ENCODE measurements around the gene NTN1. TPM values are rescaled to one million over a fixed set of nuclear protein-coding genes. Genes with fewer than 3 reads are reported as not detected.

NTN1 gene
- total RNA-seq, 1 donor from 2014 or later: under 0.01 TPM

DNA sequence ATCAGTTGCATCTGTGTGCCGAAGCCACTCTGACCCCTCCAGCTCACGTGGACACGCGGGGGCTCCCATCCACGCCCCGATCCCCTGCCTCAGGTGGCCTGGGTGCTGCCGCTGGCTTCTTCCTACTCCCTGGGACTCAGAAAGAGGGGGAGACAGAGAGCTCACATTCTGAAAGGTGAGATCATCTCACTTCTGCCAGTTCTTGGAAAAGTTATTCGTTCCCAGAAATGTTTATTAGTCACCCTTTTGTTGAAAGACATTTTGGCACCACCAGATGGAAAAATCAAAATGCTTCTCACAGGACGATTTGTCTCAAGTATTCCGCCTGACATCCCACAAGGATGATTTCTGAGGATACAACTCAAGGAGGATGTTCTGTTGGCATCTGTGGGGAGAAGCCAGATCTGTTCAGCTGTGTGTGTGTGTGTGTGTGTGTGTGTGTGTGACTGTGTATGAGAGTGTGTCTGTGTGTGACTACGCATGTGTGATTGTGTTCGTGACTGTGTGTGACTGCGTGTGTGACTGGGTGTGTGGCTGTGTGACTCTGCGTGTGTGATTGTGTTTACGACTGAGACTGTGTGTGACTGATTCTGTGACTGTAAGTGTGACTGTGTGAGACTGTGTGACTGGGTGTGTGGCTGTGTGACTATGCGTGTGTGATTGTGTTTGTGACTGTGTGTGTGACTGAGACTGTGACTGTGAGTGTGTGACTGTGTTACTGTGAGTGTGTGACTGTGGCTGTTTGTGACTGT lies 207.3 kb downstream of the NTN1 start:
- TF ChIP-seq, protein P1, sequence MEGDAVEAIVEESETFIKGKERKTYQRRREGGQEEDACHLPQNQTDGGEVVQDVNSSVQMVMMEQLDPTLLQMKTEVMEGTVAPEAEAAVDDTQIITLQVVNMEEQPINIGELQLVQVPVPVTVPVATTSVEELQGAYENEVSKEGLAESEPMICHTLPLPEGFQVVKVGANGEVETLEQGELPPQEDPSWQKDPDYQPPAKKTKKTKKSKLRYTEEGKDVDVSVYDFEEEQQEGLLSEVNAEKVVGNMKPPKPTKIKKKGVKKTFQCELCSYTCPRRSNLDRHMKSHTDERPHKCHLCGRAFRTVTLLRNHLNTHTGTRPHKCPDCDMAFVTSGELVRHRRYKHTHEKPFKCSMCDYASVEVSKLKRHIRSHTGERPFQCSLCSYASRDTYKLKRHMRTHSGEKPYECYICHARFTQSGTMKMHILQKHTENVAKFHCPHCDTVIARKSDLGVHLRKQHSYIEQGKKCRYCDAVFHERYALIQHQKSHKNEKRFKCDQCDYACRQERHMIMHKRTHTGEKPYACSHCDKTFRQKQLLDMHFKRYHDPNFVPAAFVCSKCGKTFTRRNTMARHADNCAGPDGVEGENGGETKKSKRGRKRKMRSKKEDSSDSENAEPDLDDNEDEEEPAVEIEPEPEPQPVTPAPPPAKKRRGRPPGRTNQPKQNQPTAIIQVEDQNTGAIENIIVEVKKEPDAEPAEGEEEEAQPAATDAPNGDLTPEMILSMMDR (IDR thresholded peaks at IDR 0.05; ENCODE audit: insufficient read depth, low read length, severe bottlenecking): no peak
- H3K4me3 ChIP-seq (ENCODE audit: low read depth, low read length): no peak overlapping the region
- peak; percentile 60 for FAIRE-seq
- H3K36me3 ChIP-seq (ENCODE audit: control insufficient read depth, insufficient read depth, low read length): no peaks in the 10 kb centered on the region
- H3K27me3 ChIP-seq (ENCODE audit: control insufficient read depth, insufficient read depth, low read length): no peaks in the 10 kb centered on the region
- DNase-seq (ENCODE audit: low read depth): peak; percentile 65

- no peak for FAIRE-seq
- DNase-seq (ENCODE audit: low read depth): no peak
- Histone ChIP-seq H3K4me3 (ENCODE audit: low read depth, low read length) (no peak overlapping the region), H3K36me3 (ENCODE audit: control insufficient read depth, insufficient read depth, low read length) (no peaks in the 10 kb centered on the region), H3K27me3 (ENCODE audit: control insufficient read depth, insufficient read depth, low read length) (no peaks in the 10 kb centered on the region)
- TF ChIP-seq, protein P1 (IDR thresholded peaks at IDR 0.05; ENCODE audit: insufficient read depth, low read length, severe bottlenecking): no peak
These were observed 208.0 kb downstream of the NTN1 start for GRCh38 chr17:9229160-9229825.

DNA sequence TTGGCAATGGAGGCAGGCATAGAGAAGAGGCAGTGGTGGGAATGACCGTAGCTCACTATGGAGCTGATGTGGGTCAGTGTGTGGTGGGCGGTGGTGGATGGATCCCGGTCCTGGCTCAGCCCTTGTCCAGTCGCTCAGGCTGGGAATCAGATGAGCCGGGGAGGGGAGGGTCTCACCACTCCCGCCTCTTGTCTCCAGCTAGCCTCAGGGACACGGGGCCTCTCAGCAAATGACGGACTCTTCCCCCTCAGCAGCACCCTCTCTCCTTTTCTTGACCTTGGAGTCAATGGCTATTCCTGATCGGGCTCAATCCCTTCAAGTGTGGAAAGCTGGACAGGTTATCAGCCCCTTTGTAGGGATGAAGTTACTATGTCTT lies 208.5 kb downstream of the NTN1 start:
- DNase-seq (ENCODE audit: low read depth): no peak
- no peaks in the 10 kb centered on the region for H3K36me3 ChIP-seq (ENCODE audit: control insufficient read depth, insufficient read depth, low read length)
- no peak for FAIRE-seq
- H3K4me3 ChIP-seq (ENCODE audit: low read depth, low read length): no peak overlapping the region
- H3K27me3 ChIP-seq (ENCODE audit: control insufficient read depth, insufficient read depth, low read length): no peaks in the 10 kb centered on the region
- TF ChIP-seq, protein P1 (IDR thresholded peaks at IDR 0.05; ENCODE audit: insufficient read depth, low read length, severe bottlenecking): no peak

- Histone ChIP-seq H3K27me3 (ENCODE audit: control insufficient read depth, insufficient read depth, low read length) (no peaks in the 10 kb centered on the region), H3K36me3 (ENCODE audit: control insufficient read depth, insufficient read depth, low read length) (no peaks in the 10 kb centered on the region), H3K4me3 (ENCODE audit: low read depth, low read length) (no peak overlapping the region)
- DNase-seq (ENCODE audit: low read depth) (no peak), FAIRE-seq (no peak)
- TF ChIP-seq, protein P1 (IDR thresholded peaks at IDR 0.05; ENCODE audit: insufficient read depth, low read length, severe bottlenecking): no peak
These were observed 209.0 kb downstream of the NTN1 start for GRCh38 chr17:9230346-9230745.

GRCh38 chr17:9230861-9231260 lies 209.6 kb downstream of the NTN1 start:
- H3K36me3 ChIP-seq (ENCODE audit: control insufficient read depth, insufficient read depth, low read length): no peaks in the 10 kb centered on the region
- DNase-seq (ENCODE audit: low read depth): no peak
- no peak for FAIRE-seq
- H3K27me3 ChIP-seq (ENCODE audit: control insufficient read depth, insufficient read depth, low read length): no peaks in the 10 kb centered on the region
- TF ChIP-seq, protein P1 (IDR thresholded peaks at IDR 0.05; ENCODE audit: insufficient read depth, low read length, severe bottlenecking): no peak
- H3K4me3 ChIP-seq (ENCODE audit: low read depth, low read length): no peak overlapping the region

Data from bronchial epithelial cell (primary cell).